IgD-negative memory B cell (primary cell): ENCODE data around the gene PCDH9. TPM values are rescaled to one million over a fixed set of nuclear protein-coding genes. Genes with fewer than 3 reads are reported as not detected.

Experiments used
- H3K27ac Mint-ChIP-seq, 3 donors: one replicate each; pipeline ENCODE4 v1.8.0; 2020 to 2022; ENCODE audit warnings: mild to moderate bottlenecking in 3 of 3, mixed read lengths in 3 of 3, moderate library complexity in 1 of 3
- H3K27me3 Mint-ChIP-seq: one replicate; pipeline ENCODE4 v1.8.0; 2021; ENCODE audit warnings: mixed read lengths
- H3K36me3 Mint-ChIP-seq: one replicate; pipeline ENCODE4 v1.8.0; 2020; ENCODE audit warnings: mild to moderate bottlenecking, mixed read lengths
- H3K4me1 Mint-ChIP-seq, 3 donors: one replicate each; pipeline ENCODE4 v1.8.0; 2020 to 2022; ENCODE audit warnings: mixed read lengths in 3 of 3, mild to moderate bottlenecking in 1 of 3
- H3K4me3 Mint-ChIP-seq, 4 donors: one replicate each; pipeline ENCODE4 v1.8.0; 2020 to 2022; ENCODE audit warnings: mild to moderate bottlenecking in 4 of 4, mixed read lengths in 4 of 4, moderate library complexity in 3 of 4
- H3K9me3 Mint-ChIP-seq, 3 donors: one replicate each; pipeline ENCODE4 v1.8.0; 2020 to 2021; ENCODE audit warnings: mixed read lengths in 3 of 3, mild to moderate bottlenecking in 1 of 3
- polyA plus RNA-seq: library from polyadenylated mRNA; unstranded; fragments of 300-500 nt; fragmentation: Illumina TruSeq; gene quantifications from one replicate; pipeline ENCODE4 v1.2.3, GENCODE V29; 2021

Gene PCDH9
- polyA plus RNA-seq, 1 donor from 2014 or later: 2.3 TPM

- Mint-ChIP-seq H3K9me3 (peaks cover 0 to 2% (median 0%) of the 10 kb centered on the region in 3 donors), H3K4me1 (peaks cover 0 to 3% (median 0%) of the 10 kb centered on the region in 3 donors), H3K27ac (no peak overlapping the region), H3K27me3 (no peaks in the 10 kb centered on the region), H3K36me3 (no peaks in the 10 kb centered on the region), H3K4me3 (no peak overlapping the region)
Measured at GRCh38 chr13:67045357-67045756, 184.8 kb downstream of the PCDH9 start.

- Mint-ChIP-seq H3K27ac (no peak overlapping the region), H3K4me3 (no peak overlapping the region), H3K4me1 (peaks cover 0 to 3% (median 0%) of the 10 kb centered on the region in 3 donors), H3K9me3 (peaks cover 0 to 2% (median 0%) of the 10 kb centered on the region in 3 donors), H3K36me3 (no peaks in the 10 kb centered on the region), H3K27me3 (no peaks in the 10 kb centered on the region)
Measured at GRCh38 chr13:67043901-67044300, 186.2 kb downstream of the PCDH9 start.

- H3K4me3 Mint-ChIP-seq: no peak overlapping the region
- H3K27ac Mint-ChIP-seq: no peak overlapping the region
- peaks cover 0 to 2% (median 0%) of the 10 kb centered on the region in 3 donors for H3K9me3 Mint-ChIP-seq
- no peaks in the 10 kb centered on the region for H3K36me3 Mint-ChIP-seq
- no peaks in the 10 kb centered on the region for H3K27me3 Mint-ChIP-seq
- no peaks in the 10 kb centered on the region for H3K4me1 Mint-ChIP-seq
Measured at GRCh38 chr13:67042556-67042955, 187.6 kb downstream of the PCDH9 start.

GRCh38 chr13:67036699-67037457, 193.3 kb downstream of the PCDH9 start:
- H3K27me3 Mint-ChIP-seq: no peaks in the 10 kb centered on the region
- H3K9me3 Mint-ChIP-seq: peaks cover 0 to 2% (median 1%) of the 10 kb centered on the region in 3 donors
- no peak overlapping the region for H3K4me3 Mint-ChIP-seq
- no peaks in the 10 kb centered on the region for H3K36me3 Mint-ChIP-seq
- no peak overlapping the region for H3K27ac Mint-ChIP-seq
- peaks cover 0 to 1% (median 0%) of the 10 kb centered on the region in 3 donors for H3K4me1 Mint-ChIP-seq

GRCh38 chr13:67033170-67033569, 197.0 kb downstream of the PCDH9 start:
- peaks cover 0 to 2% (median 1%) of the 10 kb centered on the region in 3 donors for H3K9me3 Mint-ChIP-seq
- no peak overlapping the region for H3K4me3 Mint-ChIP-seq
- no peak overlapping the region for H3K27ac Mint-ChIP-seq
- H3K36me3 Mint-ChIP-seq: no peaks in the 10 kb centered on the region
- no peaks in the 10 kb centered on the region for H3K27me3 Mint-ChIP-seq
- peaks cover 0 to 1% (median 0%) of the 10 kb centered on the region in 3 donors for H3K4me1 Mint-ChIP-seq

GRCh38 chr13:67023130-67023876, 206.8 kb downstream of the PCDH9 start:
- no peak overlapping the region for H3K27ac Mint-ChIP-seq
- H3K4me3 Mint-ChIP-seq: no peak overlapping the region
- H3K9me3 Mint-ChIP-seq: peaks cover 0 to 2% (median 0%) of the 10 kb centered on the region in 3 donors
- H3K36me3 Mint-ChIP-seq: no peaks in the 10 kb centered on the region
- no peaks in the 10 kb centered on the region for H3K27me3 Mint-ChIP-seq
- peaks cover 0 to 1% (median 0%) of the 10 kb centered on the region in 3 donors for H3K4me1 Mint-ChIP-seq

GRCh38 chr13:67018775-67019174, 211.4 kb downstream of the PCDH9 start:
- Mint-ChIP-seq H3K4me1 (peaks cover 0 to 1% (median 0%) of the 10 kb centered on the region in 3 donors), H3K4me3 (no peak overlapping the region), H3K36me3 (no peaks in the 10 kb centered on the region), H3K27ac (no peak overlapping the region), H3K9me3 (peaks cover 0 to 9% (median 0%) of the 10 kb centered on the region in 3 donors), H3K27me3 (no peaks in the 10 kb centered on the region)

- no peaks in the 10 kb centered on the region for H3K4me1 Mint-ChIP-seq
- H3K9me3 Mint-ChIP-seq: peaks cover 0 to 9% (median 4%) of the 10 kb centered on the region in 3 donors
- H3K27ac Mint-ChIP-seq: no peak overlapping the region
- no peaks in the 10 kb centered on the region for H3K36me3 Mint-ChIP-seq
- no peak overlapping the region for H3K4me3 Mint-ChIP-seq
- no peaks in the 10 kb centered on the region for H3K27me3 Mint-ChIP-seq
Measured at GRCh38 chr13:67017276-67017675, 212.9 kb downstream of the PCDH9 start.

GRCh38 chr13:67015976-67016600, 214.0 kb downstream of the PCDH9 start:
- Mint-ChIP-seq H3K27me3 (no peaks in the 10 kb centered on the region), H3K4me1 (no peaks in the 10 kb centered on the region), H3K4me3 (no peak overlapping the region), H3K9me3 (peaks cover 0 to 9% (median 4%) of the 10 kb centered on the region in 3 donors), H3K36me3 (no peaks in the 10 kb centered on the region), H3K27ac (no peak overlapping the region)

GRCh38 chr13:67014399-67014798, 215.7 kb downstream of the PCDH9 start:
- peaks cover 0 to 8% (median 4%) of the 10 kb centered on the region in 3 donors for H3K9me3 Mint-ChIP-seq
- no peak overlapping the region for H3K27ac Mint-ChIP-seq
- H3K4me1 Mint-ChIP-seq: no peaks in the 10 kb centered on the region
- no peaks in the 10 kb centered on the region for H3K27me3 Mint-ChIP-seq
- H3K4me3 Mint-ChIP-seq: no peak overlapping the region
- H3K36me3 Mint-ChIP-seq: no peaks in the 10 kb centered on the region

- no peak overlapping the region for H3K4me3 Mint-ChIP-seq
- no peak overlapping the region for H3K27ac Mint-ChIP-seq
- H3K27me3 Mint-ChIP-seq: no peaks in the 10 kb centered on the region
- peaks cover 0 to 8% (median 4%) of the 10 kb centered on the region in 3 donors for H3K9me3 Mint-ChIP-seq
- no peaks in the 10 kb centered on the region for H3K4me1 Mint-ChIP-seq
- no peaks in the 10 kb centered on the region for H3K36me3 Mint-ChIP-seq
Measured at GRCh38 chr13:67013709-67014108, 216.4 kb downstream of the PCDH9 start.

- Mint-ChIP-seq H3K4me3 (no peak overlapping the region), H3K27ac (no peak overlapping the region), H3K4me1 (no peaks in the 10 kb centered on the region), H3K27me3 (no peaks in the 10 kb centered on the region), H3K36me3 (no peaks in the 10 kb centered on the region), H3K9me3 (peaks cover 3 to 4% (median 4%) of the 10 kb centered on the region in 3 donors)
Measured at GRCh38 chr13:67008075-67008668, 222.0 kb downstream of the PCDH9 start.

GRCh38 chr13:67004511-67004910, 225.6 kb downstream of the PCDH9 start:
- no peaks in the 10 kb centered on the region for H3K36me3 Mint-ChIP-seq
- no peak overlapping the region for H3K27ac Mint-ChIP-seq
- peaks cover 0 to 4% (median 3%) of the 10 kb centered on the region in 3 donors for H3K9me3 Mint-ChIP-seq
- no peaks in the 10 kb centered on the region for H3K27me3 Mint-ChIP-seq
- no peak overlapping the region for H3K4me3 Mint-ChIP-seq
- H3K4me1 Mint-ChIP-seq: no peaks in the 10 kb centered on the region

GRCh38 chr13:67003743-67004142, 226.4 kb downstream of the PCDH9 start:
- Mint-ChIP-seq H3K27ac (no peak overlapping the region), H3K4me1 (no peaks in the 10 kb centered on the region), H3K4me3 (no peak overlapping the region), H3K27me3 (no peaks in the 10 kb centered on the region), H3K36me3 (no peaks in the 10 kb centered on the region), H3K9me3 (peaks cover 3 to 4% (median 4%) of the 10 kb centered on the region in 3 donors)

GRCh38 chr13:67001363-67001762, 228.8 kb downstream of the PCDH9 start:
- Mint-ChIP-seq H3K27me3 (no peaks in the 10 kb centered on the region), H3K27ac (no peak overlapping the region), H3K4me1 (no peaks in the 10 kb centered on the region), H3K36me3 (no peaks in the 10 kb centered on the region), H3K9me3 (peaks cover 4 to 8% (median 5%) of the 10 kb centered on the region in 3 donors), H3K4me3 (peak overlapping the region in 1 of 4 donors; percentile 34)
